K562 (cell line): ENCODE results near the gene WWOX. TPM values are rescaled to one million over a fixed set of nuclear protein-coding genes. Genes with fewer than 3 reads are reported as not detected.

Experiments used
- EP300 ChIP-seq: IDR thresholded peaks from 2 replicates; pipeline ENCODE4 v1.6.1; 2012; ENCODE audit warnings: low read length, improper control_type of control experiment
- ETS1 ChIP-seq: conservative IDR thresholded peaks from 2 replicates; pipeline ENCODE4 v1.6.1; 2011; ENCODE audit warnings: low read depth, mild to moderate bottlenecking, low read length; ENCODE audit not compliant: control insufficient read depth
- HDAC3 ChIP-seq: fragments of 450-650 bp; IDR thresholded peaks from 2 replicates; pipeline ENCODE4 v1.6.1; 2018; ENCODE audit warnings: borderline replicate concordance, mild to moderate bottlenecking, moderate library complexity; ENCODE audit not compliant: partially characterized antibody
- KLF16 ChIP-seq: IDR thresholded peaks from 2 replicates; pipeline ENCODE4 v1.6.1; 2016; ENCODE audit warnings: antibody characterized with exemption
- MYC ChIP-seq, 2 experiments: fragments of 250-450 bp in 1 of 2; sonication (Bioruptor Pico) in 1 of 2; IDR thresholded peaks; 2 replicates each; pipeline versions ENCODE4 v1.5.1 to v1.6.1; 2012 to 2021; ENCODE audit warnings: low read depth in 2 of 2, borderline replicate concordance in 1 of 2, improper control_type of control experiment in 1 of 2, low read length in 1 of 2, mild to moderate bottlenecking in 1 of 2, moderate library complexity in 1 of 2
- NRF1 ChIP-seq, 2 experiments: fragments of 450-650 bp; IDR thresholded peaks in 1 of 2; conservative IDR thresholded peaks in 1 of 2; 2 replicates each; pipeline ENCODE4 v1.6.1; 2014; ENCODE audit warnings: mild to moderate bottlenecking in 2 of 2
- PHF21A ChIP-seq: fragments of 450-650 bp; IDR thresholded peaks from 2 replicates; pipeline ENCODE4 v1.6.1; 2017; ENCODE audit warnings: low read depth, borderline replicate concordance
- RREB1 ChIP-seq: fragments of 250-450 bp; sonication (Bioruptor Pico); IDR thresholded peaks from 2 replicates; pipeline ENCODE4 v1.4.0; 2020
- TCF3 ChIP-seq: sonication (generic); formaldehyde crosslinking; IDR thresholded peaks from 2 replicates; pipeline ENCODE4 v1.4.0; 2020; ENCODE audit warnings: mild to moderate bottlenecking, missing genetic modification reagents
- THRA ChIP-seq: fragments of 450-650 bp; IDR thresholded peaks from 2 replicates; pipeline ENCODE4 v1.6.1; 2017; ENCODE audit warnings: mild to moderate bottlenecking, moderate library complexity
- ZNF232 ChIP-seq: sonication (generic); formaldehyde crosslinking; IDR thresholded peaks from 2 replicates; pipeline ENCODE4 v1.8.0; 2022; ENCODE audit warnings: mild to moderate bottlenecking, missing genetic modification reagents
- ZNF511 ChIP-seq: sonication (generic); formaldehyde crosslinking; IDR thresholded peaks from 2 replicates; pipeline ENCODE4 v1.8.0; 2022; ENCODE audit warnings: mild to moderate bottlenecking, missing genetic modification reagents
- polyA plus RNA-seq, 8 experiments: library from polyadenylated mRNA; depleted of rRNA in 4 of 8; stranded (reverse) in 5 of 8; unstranded in 3 of 8; fragments of >200 nt; fragmentation: Nextera tagmentation in 2 of 8; fragmentation: Illumina TruSeq in 1 of 8; extraction: Ambion mirVana in 2 of 8; extraction: Trizol in 1 of 8; gene quantifications; 2 replicates each; pipeline versions ENCODE4 v1.2.1 to v1.2.3, GENCODE V29; 2011 to 2014; ENCODE audit warnings: inconsistent platforms in 1 of 8, missing spikeins in 1 of 8
- total RNA-seq, 7 experiments: library from RNA; depleted of rRNA in 6 of 7; stranded (reverse); fragments of >200 nt in 6 of 7; fragmentation: Illumina TruSeq in 2 of 7; extraction: Trizol in 2 of 7; gene quantifications; 2 replicates each; pipeline versions ENCODE4 v1.2.1 to v1.2.3, GENCODE V29; 2011 to 2021; ENCODE audit warnings: low replicate concordance in 1 of 7

WWOX gene
- total and polyA plus RNA-seq, 9 of the 15 experiments (the other 6 are each of a cell fraction or from before 2014, with no cell fraction given), result 1.6 to 22.7 (median 8.1) TPM

GRCh38 chr16:78762222-78762621 lies 662.8 kb downstream of the WWOX start (continued):
- no peak for TF ChIP-seq THRA
- TF ChIP-seq ZNF232, result no peak
- no peak for TF ChIP-seq EP300
- TF ChIP-seq TCF3, result no peak
- TF ChIP-seq MYC (IDR thresholded peaks at IDR 0.05; ENCODE audit: low read depth, low read length), result no peak
- TF ChIP-seq MYC (CRISPR knock-in tag; IDR thresholded peaks at IDR 0.05; ENCODE audit: borderline replicate concordance, low read depth), result no peak
- TF ChIP-seq ETS1, result no peak
- TF ChIP-seq PHF21A, result no peak
- TF ChIP-seq RREB1 (CRISPR knock-in tag), result no peak
- TF ChIP-seq HDAC3, result no peak
- no peak for TF ChIP-seq ZNF511 (CRISPR knock-in tag)
- no peak for TF ChIP-seq NRF1 (conservative IDR thresholded peaks at IDR 0.05 in 1 of 2, IDR thresholded peaks at IDR 0.05 in 1 of 2)
- TF ChIP-seq KLF16, result no peak
